Mesothelial cell of epicardium (in vitro differentiated cells): Measurements from ENCODE around the gene POU3F3. TPM values are rescaled to one million over a fixed set of nuclear protein-coding genes. Genes with fewer than 3 reads are reported as not detected.

Experiments used
- DNase-seq, 2 experiments: peaks; one replicate each; pipeline ENCODE4 v3.0.0; 2021; ENCODE audit warnings: low spot score in 2 of 2; ENCODE audit not compliant: unreplicated experiment in 2 of 2
- H3K27ac Mint-ChIP-seq: 2 replicates; pipeline ENCODE4 v1.8.0; 2021; ENCODE audit warnings: mixed read lengths
- H3K27me3 Mint-ChIP-seq: 2 replicates; pipeline ENCODE4 v1.8.0; 2021; ENCODE audit warnings: low read depth, mixed read lengths
- H3K36me3 Mint-ChIP-seq: 2 replicates; pipeline ENCODE4 v1.8.0; 2021; ENCODE audit warnings: mixed read lengths
- H3K4me1 Mint-ChIP-seq: 2 replicates; pipeline ENCODE4 v1.8.0; 2021; ENCODE audit warnings: mixed read lengths
- H3K4me3 Mint-ChIP-seq: 2 replicates; pipeline ENCODE4 v1.8.0; 2021; ENCODE audit warnings: mild to moderate bottlenecking, moderate library complexity, mixed read lengths
- H3K9me3 Mint-ChIP-seq: 2 replicates; pipeline ENCODE4 v1.8.0; 2021; ENCODE audit warnings: mixed read lengths
- CTCF ChIP-seq: fragments of 200-600 bp; sonication (generic); IDR thresholded peaks from one replicate; pipeline ENCODE4 v1.5.0; 2021; ENCODE audit warnings: antibody characterized with exemption; ENCODE audit not compliant: unreplicated experiment
- total RNA-seq: library from RNA; stranded (reverse); gene quantifications from 3 replicates; pipeline ENCODE4 v1.2.1, GENCODE V29; 2021

The POU3F3 gene
- total RNA-seq, 1 donor from 2014 or later, result not detected

- Mint-ChIP-seq H3K36me3 (no peaks in the 10 kb centered on the region), H3K27me3 (peaks cover 97% of the 10 kb centered on the region), H3K4me3 (no peak overlapping the region), H3K9me3 (no peaks in the 10 kb centered on the region), H3K27ac (no peak overlapping the region), H3K4me1 (peaks cover 4% of the 10 kb centered on the region)
- no peak for DNase-seq
- no peak for TF ChIP-seq CTCF
Observed at GRCh38 chr2:104865096-104865470, 11.2 kb downstream of the POU3F3 start.

- no peaks in the 10 kb centered on the region for H3K9me3 Mint-ChIP-seq
- no peak overlapping the region for H3K4me3 Mint-ChIP-seq
- peaks cover 4% of the 10 kb centered on the region for H3K4me1 Mint-ChIP-seq
Observed at GRCh38 chr2:104866122-104866864, 12.4 kb downstream of the POU3F3 start.

DNA sequence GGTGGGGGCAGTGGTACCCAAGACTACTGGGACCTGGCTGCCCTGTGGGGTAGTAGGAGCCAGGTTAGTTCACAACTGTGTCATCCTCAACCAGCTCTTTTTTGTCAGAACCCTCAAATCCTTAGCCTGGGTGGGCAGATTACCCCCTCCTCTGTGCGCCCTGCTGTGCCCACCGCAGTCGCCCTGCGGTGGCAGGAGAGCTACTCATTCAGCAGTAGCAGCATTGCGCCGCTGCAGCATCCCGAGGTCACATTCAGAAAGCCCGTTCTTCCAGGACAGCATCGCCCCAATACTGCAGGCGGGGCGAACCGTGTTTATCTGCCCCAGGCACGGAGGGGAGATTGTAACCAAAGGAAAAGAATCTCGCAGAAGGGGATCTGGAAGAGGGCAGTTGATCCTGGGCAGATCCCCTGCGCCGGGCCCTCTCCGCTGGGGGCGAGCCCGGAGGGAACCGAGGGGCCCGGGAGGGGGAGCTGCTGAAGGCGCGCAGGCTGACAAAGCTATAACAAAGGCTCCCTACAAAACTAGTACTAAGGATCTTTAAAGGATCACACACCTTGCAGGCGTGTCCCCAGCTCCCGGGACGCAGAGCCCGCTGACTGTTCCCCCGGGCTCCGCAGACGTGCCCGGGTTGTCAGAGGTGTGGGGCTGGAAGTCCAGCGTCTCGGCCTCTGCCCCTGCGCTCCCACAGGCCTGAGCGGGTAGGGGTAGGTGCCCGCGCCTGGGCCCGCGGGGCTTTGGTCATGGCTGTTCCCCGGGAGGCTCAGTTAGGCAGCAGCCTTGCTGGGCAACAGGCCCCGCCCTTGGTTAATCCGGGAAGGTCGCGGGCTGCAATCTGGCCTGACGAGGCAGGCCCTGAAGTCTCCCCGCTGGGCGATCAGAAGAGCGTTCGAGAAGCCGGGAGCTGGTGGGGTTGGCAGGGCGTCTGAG, 13.2 kb downstream of the POU3F3 start:
- no peak for TF ChIP-seq CTCF
- no peak for DNase-seq
- Mint-ChIP-seq H3K4me3 (no peak overlapping the region), H3K4me1 (peaks cover 7% of the 10 kb centered on the region), H3K27me3 (peaks cover 99% of the 10 kb centered on the region), H3K36me3 (no peaks in the 10 kb centered on the region), H3K27ac (no peak overlapping the region), H3K9me3 (no peaks in the 10 kb centered on the region)

More at GRCh38 chr2:104866122-104866864, 12.4 kb downstream of the POU3F3 start:
- peaks cover 99% of the 10 kb centered on the region for H3K27me3 Mint-ChIP-seq
- TF ChIP-seq CTCF, result no peak
- H3K27ac Mint-ChIP-seq, result no peak overlapping the region
- no peaks in the 10 kb centered on the region for H3K36me3 Mint-ChIP-seq
- no peak for DNase-seq

GRCh38 chr2:104867813-104868504, 14.0 kb downstream of the POU3F3 start:
- peaks cover 11% of the 10 kb centered on the region for H3K4me1 Mint-ChIP-seq
- H3K4me3 Mint-ChIP-seq, result no peak overlapping the region

More at GRCh38 chr2:104867813-104868504, 14.0 kb downstream of the POU3F3 start:
- H3K9me3 Mint-ChIP-seq, result no peaks in the 10 kb centered on the region
- peaks cover 100% of the 10 kb centered on the region for H3K27me3 Mint-ChIP-seq
- no peak for TF ChIP-seq CTCF
- H3K27ac Mint-ChIP-seq, result no peak overlapping the region
- H3K36me3 Mint-ChIP-seq, result no peaks in the 10 kb centered on the region
- DNase-seq, result no peak
